Jurkat, Clone E6-1 (cell line): Measurements from ENCODE around the gene FAM227B.
"Not testable (repeated sequence)": the region's sequence is repeated elsewhere in the genome, so short reads cannot be mapped to it uniquely, and the experiment has no call there.

Source experiments
- DNase-seq: peaks from one replicate; pipeline ENCODE4 v3.0.0-alpha.2; 2011; ENCODE audit warnings: low read depth, low spot score
- H3K4me3 ChIP-seq: 2 replicates; pipeline ENCODE4 v1.5.1; 2011; ENCODE audit warnings: mild to moderate bottlenecking, low read length, control low read depth, moderate library complexity

The FAM227B gene

DNA sequence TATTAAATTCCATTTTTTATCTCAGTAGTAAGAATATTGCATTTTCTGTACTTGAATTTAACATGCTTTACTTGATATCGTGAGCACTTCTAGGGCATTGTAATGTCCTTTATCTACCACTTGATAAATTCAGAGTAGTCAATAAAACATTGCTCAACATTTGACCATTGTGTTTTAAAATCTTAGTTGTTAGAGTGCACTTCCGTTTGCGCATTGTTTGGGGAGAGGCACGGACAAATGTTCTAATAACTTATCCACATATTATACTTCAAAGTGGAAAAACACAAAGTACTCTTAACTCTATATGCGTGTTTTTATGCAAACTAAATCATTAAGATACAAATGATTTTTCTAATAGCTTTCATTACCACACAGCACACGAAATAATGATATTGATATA lies 419 bp downstream of the FAM227B start:
- no peak for DNase-seq
- H3K4me3 ChIP-seq, result peak overlapping the region; percentile 81

DNA sequence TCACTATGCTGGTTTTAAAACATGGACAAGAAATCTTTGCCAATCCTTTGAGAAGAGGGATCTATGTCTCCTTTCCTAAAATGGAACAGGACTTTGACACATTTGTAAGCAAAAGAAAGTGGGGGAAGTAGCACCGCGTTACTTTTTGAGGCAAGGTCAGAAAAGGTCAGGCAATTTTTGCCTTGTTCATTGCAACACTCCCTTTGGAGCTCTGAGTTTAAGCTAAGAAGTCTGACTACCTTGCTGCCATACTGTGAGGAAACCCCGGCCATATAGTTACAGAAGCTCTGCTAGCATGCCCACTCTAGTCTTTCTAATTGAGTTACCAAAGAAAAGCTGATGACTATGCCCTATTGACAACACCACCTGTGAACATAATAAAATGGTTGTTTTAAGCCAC lies 1.4 kb downstream of the FAM227B start:
- H3K4me3 ChIP-seq, result no peak overlapping the region

GRCh38 chr15:49612240-49612639 lies 8.4 kb downstream of the FAM227B start:
- DNase-seq, H3K4me3 ChIP-seq: not testable (repeated sequence)

More for the DNA sequence above, 1.4 kb downstream of the FAM227B start:
- no peak for DNase-seq

GRCh38 chr15:49610157-49610918 lies 10.3 kb downstream of the FAM227B start:
- no peak overlapping the region for H3K4me3 ChIP-seq
- DNase-seq, result no peak

- H3K4me3 ChIP-seq, result no peak overlapping the region
- DNase-seq, result no peak
Measured at GRCh38 chr15:49606594-49606993, 14.0 kb downstream of the FAM227B start.

DNA sequence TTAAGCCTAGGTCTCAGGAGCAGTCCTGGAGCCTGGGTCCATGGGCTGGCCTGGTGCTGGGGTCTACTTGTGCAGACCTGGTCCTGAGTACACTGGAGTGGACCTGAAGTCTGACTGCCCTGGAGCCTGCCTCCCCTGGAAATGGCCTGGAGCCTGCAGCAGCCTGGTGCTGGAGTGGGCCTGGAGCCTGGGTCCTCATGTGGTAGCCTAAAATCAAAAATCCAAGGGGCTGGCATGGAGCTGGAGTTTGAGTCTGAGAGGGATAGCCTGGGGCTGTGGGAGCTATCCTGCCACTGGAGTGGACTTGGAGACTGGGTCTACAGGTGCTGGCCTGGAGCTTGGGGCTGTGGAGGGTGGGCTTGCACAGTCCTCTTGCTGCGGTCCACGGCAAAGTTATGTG lies 15.0 kb downstream of the FAM227B start:
- no peak for DNase-seq
- H3K4me3 ChIP-seq, result no peak overlapping the region

- DNase-seq, result no peak
- H3K4me3 ChIP-seq, result no peak overlapping the region
Measured at GRCh38 chr15:49604625-49605409, 15.8 kb downstream of the FAM227B start.

GRCh38 chr15:49592829-49593316 lies 27.7 kb downstream of the FAM227B start:
- H3K4me3 ChIP-seq, DNase-seq: not testable (repeated sequence)

- no peak for DNase-seq
- H3K4me3 ChIP-seq, result no peak overlapping the region
Measured at GRCh38 chr15:49589030-49589429, 31.6 kb downstream of the FAM227B start.

DNA sequence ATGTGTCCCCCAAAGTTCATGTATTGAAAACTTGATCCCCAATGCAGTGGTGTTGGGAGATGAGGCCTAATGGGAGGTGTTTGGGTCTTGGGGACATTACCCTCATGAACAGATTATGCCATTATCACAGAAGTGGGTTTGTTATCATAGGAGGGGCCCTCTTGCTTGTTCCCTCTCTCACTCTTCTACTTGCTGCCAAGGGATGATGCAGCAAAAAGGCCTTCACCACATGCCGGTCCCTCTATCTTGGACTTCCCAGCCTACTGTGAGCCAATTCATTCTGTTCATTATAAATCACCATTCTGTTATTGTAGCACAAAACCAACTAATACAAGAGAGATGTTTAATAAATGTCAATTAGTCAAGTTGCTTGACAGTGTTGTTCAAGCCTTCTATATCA lies 47.2 kb downstream of the FAM227B start:
- DNase-seq, result no peak
- no peak overlapping the region for H3K4me3 ChIP-seq

DNA sequence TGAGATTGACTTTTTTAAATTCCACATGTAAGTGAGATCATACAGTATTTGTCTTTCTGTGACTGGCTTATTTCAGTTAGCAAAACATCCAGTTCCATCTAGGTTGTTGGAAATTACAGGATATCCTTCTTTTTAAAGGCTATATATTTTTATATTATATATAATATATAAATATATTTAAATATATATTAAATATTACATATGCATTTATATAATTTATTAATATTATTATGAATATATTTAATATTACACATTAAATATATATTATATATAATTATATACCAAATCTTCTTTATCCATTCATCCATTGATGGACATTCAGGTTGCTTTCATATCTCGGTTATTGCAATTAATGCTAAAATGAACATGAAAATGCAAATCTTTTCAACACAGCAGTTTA lies 49.9 kb downstream of the FAM227B start:
- DNase-seq, result no peak

DNA sequence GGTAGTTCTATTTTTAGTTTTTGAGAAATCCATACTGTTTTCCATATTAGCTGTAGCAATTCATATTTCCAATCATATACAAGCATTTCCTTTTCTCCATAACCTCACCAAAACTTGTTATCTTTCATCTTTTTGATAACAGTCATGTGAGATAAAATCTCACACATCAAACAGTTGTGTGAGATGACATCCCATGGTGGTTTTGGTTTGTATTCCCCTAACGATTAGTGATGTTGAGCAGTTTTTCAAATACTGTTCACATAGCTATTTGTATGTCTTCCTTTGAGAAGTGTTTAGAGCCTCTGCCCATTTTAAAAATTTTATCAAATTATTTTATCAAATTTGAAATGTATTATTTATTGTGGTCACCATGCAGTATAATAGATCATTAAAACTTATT lies 50.4 kb downstream of the FAM227B start:
- peak; percentile 74 for DNase-seq
- H3K4me3 ChIP-seq, result no peak overlapping the region

More for the DNA sequence above, 49.9 kb downstream of the FAM227B start:
- H3K4me3 ChIP-seq, result no peak overlapping the region

DNA sequence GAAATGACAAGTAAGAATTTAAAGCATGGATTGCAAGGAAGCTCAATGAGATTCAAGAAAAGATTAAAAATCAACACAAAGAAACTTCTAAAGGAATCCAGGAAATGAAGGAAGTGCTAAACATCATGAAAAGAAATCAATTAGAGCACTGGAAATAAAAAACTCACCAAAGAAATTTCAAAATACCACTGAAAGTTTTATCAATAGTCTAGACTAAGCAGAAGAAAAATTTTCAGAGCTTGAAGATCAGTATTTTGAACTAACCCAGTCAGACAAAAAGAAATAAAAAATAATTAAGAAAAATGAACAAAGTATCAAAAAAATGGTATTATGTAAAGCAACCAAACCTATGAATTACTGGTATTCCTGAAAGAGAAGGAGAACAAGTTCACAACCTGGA lies 60.6 kb downstream of the FAM227B start:
- no peak for DNase-seq

DNA sequence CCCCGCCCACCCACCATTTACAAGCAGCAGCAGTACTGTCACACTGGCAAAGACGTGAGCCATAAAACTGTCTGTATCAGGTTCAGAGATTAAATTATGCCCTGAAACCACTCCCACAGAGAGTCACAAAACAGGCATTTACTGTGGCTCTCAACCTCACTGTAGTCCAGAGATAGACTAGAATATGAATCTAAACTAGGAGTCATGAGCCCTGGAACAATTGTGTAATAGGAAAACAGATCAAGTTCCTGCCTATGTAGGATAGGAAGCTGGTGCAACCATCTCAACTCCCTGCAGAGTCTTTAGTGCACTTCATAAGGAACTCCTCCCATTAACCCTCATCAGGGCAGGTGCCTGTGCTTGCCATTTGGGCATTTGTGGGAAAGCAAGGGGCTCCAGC lies 61.7 kb downstream of the FAM227B start:
- DNase-seq, result no peak
- H3K4me3 ChIP-seq, result no peak overlapping the region

More for the DNA sequence above, 60.6 kb downstream of the FAM227B start:
- no peak overlapping the region for H3K4me3 ChIP-seq

DNA sequence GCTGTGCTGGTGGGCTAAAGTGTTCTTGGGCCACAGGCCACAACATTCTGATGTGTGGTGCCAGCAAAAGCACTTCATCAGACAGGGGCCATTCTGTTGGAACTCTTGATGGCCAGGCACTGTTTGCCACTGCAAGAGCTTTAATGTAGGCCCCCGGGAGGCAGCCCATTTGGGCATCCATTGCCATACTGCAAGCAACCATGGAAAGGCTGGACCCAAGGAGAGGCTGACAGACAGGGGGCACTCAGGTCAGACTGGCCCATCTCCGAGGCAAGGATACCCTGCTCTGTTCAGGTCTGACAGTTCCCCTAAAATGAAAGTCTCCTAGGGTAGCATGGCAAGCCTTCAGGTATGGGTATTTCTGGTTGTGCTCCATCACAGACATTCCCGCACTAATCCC lies 64.2 kb downstream of the FAM227B start:
- H3K4me3 ChIP-seq, result no peak overlapping the region
- DNase-seq, result no peak

DNA sequence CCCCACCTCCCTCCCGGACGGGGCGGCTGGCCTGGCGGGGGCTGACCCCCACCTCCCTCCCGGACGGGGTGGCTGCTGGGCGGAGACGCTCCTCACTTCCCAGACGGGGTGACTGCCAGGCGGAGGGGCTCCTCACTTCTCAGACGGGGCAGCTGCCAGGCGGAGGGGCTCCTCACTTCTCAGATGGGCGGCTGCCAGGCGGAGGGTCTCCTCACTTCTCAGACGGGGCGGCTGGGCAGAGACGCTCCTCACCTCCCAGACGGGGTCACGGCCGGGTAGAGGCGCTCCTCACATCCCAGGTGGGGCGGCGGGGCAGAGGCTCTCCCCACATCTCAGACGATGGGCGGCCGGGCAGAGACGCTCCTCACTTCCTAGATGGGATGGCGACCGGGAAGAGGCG lies 70.3 kb downstream of the FAM227B start:
- DNase-seq, H3K4me3 ChIP-seq: not testable (repeated sequence)

DNA sequence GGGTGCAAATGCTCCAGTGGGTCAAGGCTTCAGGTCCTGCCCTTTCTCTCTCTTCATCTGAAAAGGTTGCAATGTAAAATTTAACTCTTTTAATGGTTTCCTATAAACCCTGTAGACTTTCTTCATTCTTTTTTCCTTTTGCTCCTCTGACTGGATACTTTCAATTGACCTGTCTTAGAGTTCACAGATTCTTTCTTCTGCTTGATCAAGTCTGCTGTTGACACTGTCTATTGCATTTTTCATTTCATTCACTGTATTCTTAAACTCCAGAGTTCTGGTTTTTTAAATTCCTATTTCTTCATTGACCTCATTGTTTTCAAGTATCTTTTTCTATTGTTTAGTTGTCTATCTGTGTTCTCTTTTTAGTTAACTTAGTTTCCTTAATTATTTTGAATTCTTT lies 82.1 kb downstream of the FAM227B start:
- H3K4me3 ChIP-seq, result no peak overlapping the region
- no peak for DNase-seq

DNA sequence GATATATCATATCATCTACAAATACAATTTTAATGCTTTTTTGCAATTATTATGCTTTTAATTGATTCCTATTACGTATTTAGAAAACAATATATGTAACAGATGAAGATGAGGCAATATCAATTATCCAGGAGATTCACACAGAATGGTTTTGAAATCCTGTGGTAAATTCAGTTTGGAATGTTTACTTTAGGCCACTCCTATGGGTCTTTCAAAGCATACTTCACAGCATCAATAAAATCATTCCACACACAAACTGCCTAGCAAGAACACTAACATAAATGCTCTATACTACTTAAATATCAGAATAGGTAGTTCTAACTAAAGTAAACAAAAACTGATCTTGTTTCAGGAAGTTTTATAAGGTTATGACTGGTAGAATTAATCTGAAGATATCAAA lies 90.5 kb downstream of the FAM227B start:
- no peak overlapping the region for H3K4me3 ChIP-seq
- DNase-seq, result no peak

DNA sequence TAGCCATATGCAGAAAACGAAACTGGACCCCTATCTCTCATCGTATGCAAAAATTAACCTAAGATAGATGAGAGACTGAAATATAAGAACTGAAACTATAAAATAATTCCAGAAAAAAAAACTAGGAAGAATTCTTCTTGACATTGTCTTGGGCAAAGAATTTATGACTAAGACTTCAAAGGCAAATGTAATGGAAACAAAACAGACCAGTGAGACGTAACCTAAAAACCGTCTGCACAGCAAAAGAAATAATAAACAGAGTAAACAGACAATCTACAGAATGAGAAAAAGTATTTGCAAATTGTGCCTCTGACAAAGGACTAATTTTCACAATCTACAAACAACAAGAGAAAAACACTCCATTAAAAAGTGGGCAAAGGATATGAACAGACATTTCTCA lies 92.3 kb downstream of the FAM227B start:
- no peak for DNase-seq
- no peak overlapping the region for H3K4me3 ChIP-seq

- DNase-seq, result no peak
- H3K4me3 ChIP-seq, result no peak overlapping the region
Measured at GRCh38 chr15:49521802-49522201, 98.8 kb downstream of the FAM227B start.
